CD14-positive monocyte (primary cell): ENCODE results near the gene PWWP2B. TPM values are rescaled to one million over a fixed set of nuclear protein-coding genes. Genes with fewer than 3 reads are reported as not detected.

Source experiments
- DNase-seq, 3 donors: peaks; one replicate each; pipeline ENCODE4 v3.0.0-alpha.2; 2011 to 2022
- H2AFZ ChIP-seq: 2 replicates; pipeline ENCODE4 v1.6.0; 2012; ENCODE audit warnings: mild to moderate bottlenecking, low read depth, low read length, inconsistent platforms; ENCODE audit not compliant: insufficient read depth, poor library complexity, severe bottlenecking
- H3K27ac ChIP-seq, 2 donors: 1 replicate in 1 of 2; 2 replicates in 1 of 2; pipeline ENCODE4 v1.5.1; 2012 to 2013; ENCODE audit warnings: low read length in 2 of 2, control low read depth in 1 of 2, inconsistent platforms in 1 of 2, low read depth in 1 of 2, mild to moderate bottlenecking in 1 of 2
- H3K27me3 ChIP-seq, 2 donors: one replicate each; pipeline versions ENCODE4 v1.6.0 to v1.6.1; 2011 to 2013; ENCODE audit warnings: low read length in 2 of 2; ENCODE audit not compliant: control insufficient read depth in 2 of 2, insufficient read depth in 2 of 2
- H3K36me3 ChIP-seq, 2 donors: replicated peaks in 1 of 2; 1 replicate in 1 of 2; 2 replicates in 1 of 2; pipeline versions ENCODE4 v1.5.1 to v1.6.1; 2012 to 2013; ENCODE audit warnings: low read length in 2 of 2, control low read depth in 1 of 2, inconsistent platforms in 1 of 2, mild to moderate bottlenecking in 1 of 2; ENCODE audit not compliant: insufficient read depth in 2 of 2, control insufficient read depth in 1 of 2
- H3K4me1 ChIP-seq, 2 donors: 1 replicate in 1 of 2; 2 replicates in 1 of 2; pipeline versions ENCODE4 v1.5.1 to v1.6.1; 2012 to 2013; ENCODE audit warnings: low read length in 2 of 2, control low read depth in 1 of 2, inconsistent platforms in 1 of 2, mild to moderate bottlenecking in 1 of 2, moderate library complexity in 1 of 2; ENCODE audit not compliant: insufficient read depth in 2 of 2, control insufficient read depth in 1 of 2
- H3K4me2 ChIP-seq: replicated peaks from 2 replicates; pipeline ENCODE3; 2012; ENCODE audit warnings: low read length, moderate library complexity, mild to moderate bottlenecking; ENCODE audit not compliant: poor library complexity, severe bottlenecking; ENCODE audit errors: extremely low read depth
- H3K4me3 ChIP-seq, 3 experiments: fragments of 200-600 bp in 1 of 3; sonication (generic) in 1 of 3; replicated peaks in 1 of 3; 1 replicate in 2 of 3; 2 replicates in 1 of 3; pipeline ENCODE4 v1.5.1; 2011 to 2013; ENCODE audit warnings: low read length in 3 of 3, mild to moderate bottlenecking in 3 of 3, control low read depth in 2 of 3, low read depth in 2 of 3, inconsistent platforms in 1 of 3, moderate library complexity in 1 of 3
- H3K79me2 ChIP-seq: 2 replicates; pipeline ENCODE4 v1.6.0; 2012; ENCODE audit warnings: mild to moderate bottlenecking, control low read depth, inconsistent platforms, low read length, moderate library complexity; ENCODE audit not compliant: insufficient read depth
- H3K9ac ChIP-seq: 2 replicates; pipeline ENCODE4 v1.6.0; 2017; ENCODE audit warnings: low read length, mild to moderate bottlenecking; ENCODE audit not compliant: insufficient read depth, poor library complexity, severe bottlenecking
- H3K9me3 ChIP-seq, 2 donors: replicated peaks in 1 of 2; 1 replicate in 1 of 2; 2 replicates in 1 of 2; pipeline versions ENCODE4 v1.5.1 to v1.6.1; 2012 to 2013; ENCODE audit warnings: low read length in 2 of 2, control low read depth in 1 of 2; ENCODE audit not compliant: control insufficient read depth in 1 of 2, insufficient read depth in 1 of 2
- H4K20me1 ChIP-seq: 2 replicates; pipeline ENCODE4 v1.6.0; 2012; ENCODE audit warnings: mild to moderate bottlenecking, low read length, control low read depth, moderate library complexity; ENCODE audit not compliant: insufficient read depth
- H3K27ac Mint-ChIP-seq, 7 donors: one replicate each; pipeline ENCODE4 v1.8.0; 2020; ENCODE audit warnings: mild to moderate bottlenecking in 7 of 7, mixed read lengths in 7 of 7, moderate library complexity in 6 of 7, inconsistent platforms in 2 of 7
- H3K27me3 Mint-ChIP-seq, 3 donors: one replicate each; pipeline ENCODE4 v1.8.0; 2021 to 2022; ENCODE audit warnings: low read depth in 3 of 3, mild to moderate bottlenecking in 3 of 3, mixed read lengths in 3 of 3, moderate library complexity in 3 of 3, inconsistent platforms in 1 of 3
- H3K36me3 Mint-ChIP-seq, 2 donors: one replicate each; pipeline ENCODE4 v1.8.0; 2020; ENCODE audit warnings: mixed read lengths in 2 of 2, inconsistent platforms in 1 of 2, mild to moderate bottlenecking in 1 of 2
- H3K4me1 Mint-ChIP-seq: one replicate; pipeline ENCODE4 v1.8.0; 2020; ENCODE audit warnings: mild to moderate bottlenecking, mixed read lengths
- H3K4me3 Mint-ChIP-seq, 2 donors: one replicate each; pipeline ENCODE4 v1.8.0; 2020; ENCODE audit warnings: mild to moderate bottlenecking in 2 of 2, mixed read lengths in 2 of 2, moderate library complexity in 1 of 2
- H3K9me3 Mint-ChIP-seq, 7 donors: one replicate each; pipeline ENCODE4 v1.8.0; 2020 to 2022; ENCODE audit warnings: mixed read lengths in 7 of 7, mild to moderate bottlenecking in 6 of 7, moderate library complexity in 6 of 7, inconsistent platforms in 2 of 7
- WGBS: methylation state at CpG from one replicate; pipeline ENCODE4 v1.1.5; 2013; ENCODE audit warnings: missing lambda C conversion rate; ENCODE audit not compliant: insufficient coverage; 5-methylcytosine and 5-hydroxymethylcytosine counted together
- intact Hi-C, 2 donors: fragments of 100-400 bp; cut with micrococcal nuclease; formaldehyde crosslinking; loops; one replicate each; pipeline versions ENCODE4 v1.15.0 to v1.15.1; 2023
- polyA plus RNA-seq, 3 donors: library from polyadenylated mRNA; depleted of rRNA in 1 of 3; unstranded in 2 of 3; stranded (reverse) in 1 of 3; fragments of 300-500 nt in 2 of 3; fragments of >200 nt in 1 of 3; fragmentation: Illumina TruSeq in 2 of 3; gene quantifications; 1 replicate in 2 of 3; 2 replicates in 1 of 3; pipeline ENCODE4 v1.2.3, GENCODE V29; 2012 to 2021
- TF ChIP-seq, protein P1 (sequence below): fragments of 200-600 bp; IDR thresholded peaks from one replicate; pipeline ENCODE4 v1.8.0; 2022; ENCODE audit warnings: antibody characterized with exemption, mild to moderate bottlenecking

The PWWP2B gene
- polyA plus RNA-seq, 3 donors = 2.4 to 6.9 (median 2.7) TPM

DNA sequence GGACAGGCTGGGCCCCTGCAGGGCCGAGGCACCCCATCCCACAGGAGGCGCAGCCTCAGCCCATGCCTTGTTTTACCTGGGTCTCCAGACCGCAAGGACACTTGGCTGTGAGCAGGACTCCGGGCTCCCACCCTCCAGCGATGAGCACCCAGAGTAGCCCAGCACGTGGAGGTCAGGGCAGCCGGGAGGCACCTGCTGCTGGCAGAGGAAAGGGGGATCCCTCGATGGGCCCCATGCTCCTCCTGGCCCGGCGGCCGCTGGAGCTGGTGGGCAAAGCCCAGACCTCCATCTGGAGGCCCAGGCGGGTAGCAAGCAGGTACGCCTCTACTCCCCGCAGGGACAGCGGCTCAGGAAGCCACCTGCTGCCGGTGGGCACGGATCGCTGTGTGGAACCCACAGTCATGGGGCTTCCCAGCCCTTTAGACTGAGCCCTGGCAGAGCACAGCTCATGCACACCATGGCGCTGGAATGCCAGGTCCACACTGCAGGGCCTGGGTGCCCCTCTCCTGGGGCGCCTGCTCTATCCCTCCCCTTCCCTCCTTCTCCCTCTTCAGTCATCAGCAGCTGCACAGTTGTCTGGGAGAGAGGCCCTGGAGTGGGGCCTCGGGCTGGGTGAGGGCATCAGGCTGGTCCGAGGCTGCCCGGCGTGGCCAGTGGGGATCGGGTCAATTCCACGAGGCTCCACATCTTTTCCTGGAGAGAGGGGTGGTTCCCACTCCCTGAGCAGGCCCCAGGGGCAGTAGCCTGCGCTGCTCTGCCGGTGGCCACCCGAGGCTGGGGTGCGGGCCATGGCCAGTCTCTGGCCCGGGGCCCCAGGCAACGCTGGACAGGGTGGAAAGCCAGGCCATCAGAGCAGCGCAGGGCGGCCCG, 65.7 kb downstream of the PWWP2B start:
- Mint-ChIP-seq H3K4me3 (no peak overlapping the region), H3K36me3 (no peaks in the 10 kb centered on the region), H3K9me3 (no peaks in the 10 kb centered on the region), H3K4me1 (peaks cover 4% of the 10 kb centered on the region), H3K27me3 (peaks cover 3 to 16% (median 10%) of the 10 kb centered on the region in 3 donors), H3K27ac (no peak overlapping the region)
- Histone ChIP-seq H2AFZ (no peak overlapping the region), H3K27ac (no peak overlapping the region), H3K4me3 (no peak overlapping the region), H3K27me3 (peaks cover 0 to 1% of the 10 kb centered on the region in 2 donors), H4K20me1 (no peaks in the 10 kb centered on the region), H3K9me3 (no peaks in the 10 kb centered on the region), H3K79me2 (no peaks in the 10 kb centered on the region), H3K4me2 (no peak overlapping the region), H3K36me3 (no peaks in the 10 kb centered on the region), H3K4me1 (peaks cover 0 to 7% of the 10 kb centered on the region in 2 donors), H3K9ac (no peak overlapping the region)
- no peak for DNase-seq
- intact Hi-C loops = loop anchor here in 1 of 2 donors (5.0 kb wide), 1 partner anchor 60 kb away; no protein-coding TSS in a partner anchor
- TF ChIP-seq, protein P1, sequence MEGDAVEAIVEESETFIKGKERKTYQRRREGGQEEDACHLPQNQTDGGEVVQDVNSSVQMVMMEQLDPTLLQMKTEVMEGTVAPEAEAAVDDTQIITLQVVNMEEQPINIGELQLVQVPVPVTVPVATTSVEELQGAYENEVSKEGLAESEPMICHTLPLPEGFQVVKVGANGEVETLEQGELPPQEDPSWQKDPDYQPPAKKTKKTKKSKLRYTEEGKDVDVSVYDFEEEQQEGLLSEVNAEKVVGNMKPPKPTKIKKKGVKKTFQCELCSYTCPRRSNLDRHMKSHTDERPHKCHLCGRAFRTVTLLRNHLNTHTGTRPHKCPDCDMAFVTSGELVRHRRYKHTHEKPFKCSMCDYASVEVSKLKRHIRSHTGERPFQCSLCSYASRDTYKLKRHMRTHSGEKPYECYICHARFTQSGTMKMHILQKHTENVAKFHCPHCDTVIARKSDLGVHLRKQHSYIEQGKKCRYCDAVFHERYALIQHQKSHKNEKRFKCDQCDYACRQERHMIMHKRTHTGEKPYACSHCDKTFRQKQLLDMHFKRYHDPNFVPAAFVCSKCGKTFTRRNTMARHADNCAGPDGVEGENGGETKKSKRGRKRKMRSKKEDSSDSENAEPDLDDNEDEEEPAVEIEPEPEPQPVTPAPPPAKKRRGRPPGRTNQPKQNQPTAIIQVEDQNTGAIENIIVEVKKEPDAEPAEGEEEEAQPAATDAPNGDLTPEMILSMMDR = no peak
- 96% methylated on average over 33 of the region's 35 CpGs for WGBS

DNA sequence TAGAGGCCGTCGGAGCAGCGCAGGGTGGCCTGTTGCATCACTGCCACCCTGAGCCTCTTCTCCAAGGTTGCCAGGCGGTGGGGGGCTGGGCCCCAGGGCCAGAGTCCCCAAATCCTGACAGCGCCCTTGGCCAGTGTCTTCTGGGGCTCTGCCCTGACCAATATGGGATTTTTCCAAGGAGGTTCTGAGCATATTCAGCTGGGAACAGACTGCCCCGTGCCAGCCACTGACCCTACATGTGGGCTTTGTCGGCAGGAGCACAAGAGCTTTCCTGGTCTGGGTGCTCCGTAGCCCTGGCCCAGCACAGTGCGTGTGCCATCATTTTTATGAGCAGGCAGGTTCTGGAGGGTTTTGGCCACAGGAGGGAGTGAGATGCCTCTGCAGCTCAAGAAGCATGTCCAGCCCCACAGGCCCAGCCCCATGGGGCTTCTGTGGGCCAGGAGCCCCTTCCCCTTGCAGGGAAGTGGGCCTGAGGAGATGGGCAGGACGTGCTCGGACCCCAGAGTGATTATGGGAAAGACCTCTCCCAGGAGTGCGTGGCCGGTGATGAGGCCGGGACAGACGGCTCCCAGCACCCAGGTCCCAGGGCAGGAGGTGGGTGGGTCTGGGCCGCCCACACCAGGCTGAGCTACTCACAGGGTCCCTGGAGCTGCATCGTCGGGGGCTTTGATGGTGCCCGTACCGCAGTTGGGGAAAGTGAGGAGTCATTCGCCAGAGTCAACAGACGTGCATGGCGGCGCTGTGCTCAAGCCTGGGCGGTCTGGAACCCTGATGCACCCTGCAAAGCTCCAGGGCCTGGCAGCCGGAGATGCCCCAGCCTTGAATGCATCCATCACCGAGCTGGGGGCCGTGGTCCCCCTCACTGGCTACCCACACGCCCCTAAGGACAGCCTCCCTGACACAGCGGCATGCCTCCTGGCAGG, 66.6 kb downstream of the PWWP2B start:
- no peak for DNase-seq
- H4K20me1 ChIP-seq = no peaks in the 10 kb centered on the region
- H3K4me2 ChIP-seq = no peak overlapping the region
- intact Hi-C loops = loop anchor here in 1 of 2 donors (5.0 kb wide), 1 partner anchor 59 kb away; no protein-coding TSS in a partner anchor
- H3K27me3 ChIP-seq = peaks cover 0 to 2% of the 10 kb centered on the region in 2 donors
- H2AFZ ChIP-seq = no peak overlapping the region
- Mint-ChIP-seq H3K36me3 (no peaks in the 10 kb centered on the region), H3K4me3 (no peak overlapping the region), H3K27me3 (peaks cover 6 to 16% (median 8%) of the 10 kb centered on the region in 3 donors), H3K4me1 (peaks cover 3% of the 10 kb centered on the region), H3K9me3 (no peaks in the 10 kb centered on the region), H3K27ac (no peak overlapping the region)
- no peak overlapping the region for H3K4me3 ChIP-seq
- peaks cover 0 to 2% of the 10 kb centered on the region in 2 donors for H3K4me1 ChIP-seq
- H3K9ac ChIP-seq = no peak overlapping the region
- no peaks in the 10 kb centered on the region for H3K79me2 ChIP-seq
- no peak overlapping the region for H3K27ac ChIP-seq
- no peaks in the 10 kb centered on the region for H3K9me3 ChIP-seq
- H3K36me3 ChIP-seq = no peaks in the 10 kb centered on the region
- TF ChIP-seq, protein P1 = no peak
- 95% methylated on average over 29 of the region's 30 CpGs for WGBS
